BJ (cell line): Measurements from ENCODE around the gene GLS. TPM values are rescaled to one million over a fixed set of nuclear protein-coding genes. Genes with fewer than 3 reads are reported as not detected.

ENCODE experiments used
- CTCF ChIA-PET: fragments of 350-600 bp; formaldehyde crosslinking; extraction: SDS; loops from one replicate; lab custom pipeline; 2021; ENCODE audit warnings: antibody characterized with exemption, inconsistent platforms; lab: Yijun Ruan, JAX
- POLR2A ChIA-PET: fragments of 300-600 bp; sonication (Branson Sonifier 250); formaldehyde crosslinking; extraction: SDS; loops from one replicate; lab custom pipeline; 2021; ENCODE audit warnings: antibody characterized with exemption; lab: Charles Lee
- DNase-seq: peaks from one replicate; pipeline ENCODE4 v3.0.0-alpha.2; 2011; ENCODE audit warnings: low read depth
- H3K27me3 ChIP-seq: 2 replicates; pipeline ENCODE4 v1.6.0; 2011; ENCODE audit warnings: low read length; ENCODE audit not compliant: control insufficient read depth, insufficient read depth
- H3K36me3 ChIP-seq: 2 replicates; pipeline ENCODE4 v1.5.1; 2011; ENCODE audit warnings: low read length; ENCODE audit not compliant: control insufficient read depth, insufficient read depth
- H3K4me3 ChIP-seq: 2 replicates; pipeline ENCODE4 v1.5.1; 2011; ENCODE audit warnings: low read depth, mild to moderate bottlenecking, control low read depth, low read length
- CTCF ChIP-seq: IDR thresholded peaks from 2 replicates; pipeline ENCODE4 v1.5.1; 2011; ENCODE audit warnings: low read depth, mild to moderate bottlenecking, control low read depth, inconsistent platforms, low read length, moderate library complexity; ENCODE audit not compliant: insufficient read depth
- polyA plus RNA-seq: library from polyadenylated mRNA; depleted of rRNA; stranded (reverse); fragments of >200 nt; gene quantifications from 2 replicates; pipeline ENCODE4 v1.2.3, GENCODE V29; 2011

The GLS gene
- polyA plus RNA-seq, 1 experiment: 132 TPM

- TF ChIP-seq CTCF: no peak
- H3K4me3 ChIP-seq: no peak overlapping the region
- POLR2A ChIA-PET: no interaction called here
- H3K36me3 ChIP-seq: peaks cover 22% of the 10 kb centered on the region
- no peaks in the 10 kb centered on the region for H3K27me3 ChIP-seq
- no peak for DNase-seq
- CTCF ChIA-PET: no interaction called here
These were observed 91.6 kb downstream of the GLS start for GRCh38 chr2:190972213-190972612.

- H3K36me3 ChIP-seq: peaks cover 25% of the 10 kb centered on the region
- no peak for DNase-seq
- POLR2A ChIA-PET: no interaction called here
- no peak overlapping the region for H3K4me3 ChIP-seq
- no peaks in the 10 kb centered on the region for H3K27me3 ChIP-seq
- CTCF ChIA-PET: interaction anchor here (0.6 kb wide), 1 partner anchor 229 kb away, joined by 3 read pairs; no protein-coding TSS in a partner anchor
- TF ChIP-seq CTCF: no peak
These were observed 92.2 kb downstream of the GLS start for GRCh38 chr2:190972846-190973245.

- peaks cover 25% of the 10 kb centered on the region for H3K36me3 ChIP-seq
- CTCF ChIA-PET: interaction anchor here (0.6 to 1.1 kb wide), 2 partner anchors 189 to 229 kb away, joined by 3 read pairs; no protein-coding TSS in a partner anchor
- TF ChIP-seq CTCF: no peak
These were observed 92.6 kb downstream of the GLS start for GRCh38 chr2:190973262-190973661.

GRCh38 chr2:190973726-190974628, 93.4 kb downstream of the GLS start:
- CTCF ChIA-PET: interaction anchor here (1.1 kb wide), 2 partner anchors 20 to 190 kb away, joined by 3 read pairs; no protein-coding TSS in a partner anchor
- no peak overlapping the region for H3K4me3 ChIP-seq
- H3K36me3 ChIP-seq: peaks cover 27% of the 10 kb centered on the region
- H3K27me3 ChIP-seq: no peaks in the 10 kb centered on the region
- POLR2A ChIA-PET: no interaction called here
- DNase-seq: no peak
- no peak for TF ChIP-seq CTCF

More at GRCh38 chr2:190973262-190973661, 92.6 kb downstream of the GLS start:
- no peak for DNase-seq
- no peaks in the 10 kb centered on the region for H3K27me3 ChIP-seq
- POLR2A ChIA-PET: no interaction called here
- H3K4me3 ChIP-seq: no peak overlapping the region

- DNase-seq: no peak
- Histone ChIP-seq H3K36me3 (peaks cover 27% of the 10 kb centered on the region), H3K27me3 (no peaks in the 10 kb centered on the region), H3K4me3 (no peak overlapping the region)
- ChIA-PET POLR2A (no interaction called here), CTCF (interaction anchor here (1.1 kb wide), 1 partner anchor 19 kb away, joined by 3 read pairs; no protein-coding TSS in a partner anchor)
- TF ChIP-seq CTCF: no peak
These were observed 94.2 kb downstream of the GLS start for GRCh38 chr2:190974629-190975361.
